GM21390 (cell line): Measurements from ENCODE around the gene IRF7.

ENCODE experiments used
- ATAC-seq: cut with Tn5 transposase; IDR thresholded peaks from one replicate; pipeline ENCODE4 v1.9.1; 2021; ENCODE audit not compliant: unreplicated experiment

IRF7 gene

DNA sequence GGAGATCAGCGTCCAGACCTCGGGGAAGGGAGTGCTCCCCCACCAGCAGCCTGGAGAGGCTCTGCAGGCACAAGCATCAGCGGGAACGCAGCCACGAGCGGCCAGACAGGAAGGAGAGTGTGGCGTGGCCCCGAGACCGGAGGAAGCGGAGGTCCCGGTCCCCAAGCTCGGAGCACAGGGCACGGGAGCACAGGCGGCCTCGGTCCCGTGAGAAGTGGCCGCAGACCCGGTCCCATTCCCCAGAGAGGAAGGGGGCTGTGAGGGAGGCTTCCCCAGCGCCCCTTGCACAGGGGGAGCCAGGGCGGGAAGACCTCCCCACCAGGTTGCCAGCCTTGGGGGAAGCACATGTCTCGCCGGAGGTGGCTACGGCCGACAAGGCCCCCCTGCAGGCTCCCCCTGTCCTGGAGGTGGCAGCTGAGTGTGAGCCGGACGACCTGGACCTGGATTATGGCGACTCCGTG, 6.9 kb downstream of the IRF7 start:
- ATAC-seq, result no peak

DNA sequence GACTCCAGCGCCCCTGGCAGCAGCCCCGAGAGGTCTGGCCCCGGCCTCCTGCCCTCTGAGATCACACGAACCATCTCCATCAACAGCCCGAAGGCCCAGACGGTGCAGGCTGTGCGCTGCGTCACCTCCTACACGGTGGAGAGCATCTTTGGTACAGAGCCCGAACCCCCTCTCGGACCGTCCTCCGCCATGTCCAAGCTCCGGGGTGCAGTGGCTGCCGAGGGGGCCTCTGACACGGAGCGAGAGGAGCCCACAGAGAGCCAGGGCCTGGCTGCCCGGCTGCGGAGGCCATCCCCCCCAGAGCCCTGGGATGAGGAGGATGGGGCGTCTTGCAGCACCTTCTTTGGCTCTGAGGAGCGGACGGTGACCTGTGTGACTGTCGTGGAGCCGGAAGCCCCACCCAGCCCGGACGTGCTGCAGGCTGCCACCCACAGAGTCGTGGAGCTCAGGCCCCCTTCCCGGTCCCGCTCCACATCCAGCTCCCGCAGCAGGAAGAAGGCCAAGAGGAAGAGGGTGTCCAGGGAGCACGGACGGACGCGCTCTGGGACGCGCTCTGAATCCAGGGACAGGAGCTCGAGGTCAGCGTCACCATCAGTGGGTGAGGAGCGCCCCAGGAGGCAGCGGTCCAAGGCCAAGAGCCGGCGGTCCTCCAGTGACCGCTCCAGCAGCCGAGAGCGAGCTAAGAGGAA, 7.6 kb downstream of the IRF7 start:
- no peak for ATAC-seq

DNA sequence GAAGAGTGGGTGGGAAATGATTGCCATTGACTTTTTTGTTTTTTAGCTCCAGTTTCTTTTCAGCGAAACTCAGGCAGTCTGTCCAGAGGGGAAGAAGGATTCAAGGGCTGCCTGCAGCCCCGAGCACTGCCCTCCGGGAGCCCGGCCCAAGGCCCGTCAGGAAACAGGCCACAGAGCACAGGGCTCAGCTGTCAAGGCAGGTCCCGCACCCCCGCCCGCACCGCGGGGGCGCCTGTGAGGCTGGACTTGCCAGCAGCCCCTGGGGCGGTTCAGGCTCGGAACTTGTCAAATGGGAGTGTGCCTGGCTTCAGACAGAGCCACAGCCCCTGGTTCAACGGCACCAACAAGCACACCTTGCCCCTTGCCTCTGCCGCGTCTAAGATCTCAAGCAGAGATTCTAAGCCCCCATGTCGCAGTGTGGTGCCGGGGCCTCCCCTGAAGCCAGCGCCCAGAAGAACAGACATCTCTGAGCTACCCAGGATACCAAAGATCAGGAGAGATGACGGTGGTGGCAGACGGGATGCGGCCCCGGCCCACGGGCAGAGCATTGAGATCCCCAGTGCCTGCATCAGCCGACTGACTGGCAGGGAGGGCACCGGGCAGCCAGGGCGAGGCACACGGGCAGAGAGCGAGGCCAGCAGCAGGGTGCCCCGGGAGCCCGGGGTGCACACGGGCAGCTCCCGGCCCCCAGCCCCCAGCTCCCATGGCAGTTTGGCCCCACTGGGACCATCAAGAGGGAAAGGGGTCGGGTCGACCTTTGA, 8.6 kb downstream of the IRF7 start:
- ATAC-seq, result no peak

DNA sequence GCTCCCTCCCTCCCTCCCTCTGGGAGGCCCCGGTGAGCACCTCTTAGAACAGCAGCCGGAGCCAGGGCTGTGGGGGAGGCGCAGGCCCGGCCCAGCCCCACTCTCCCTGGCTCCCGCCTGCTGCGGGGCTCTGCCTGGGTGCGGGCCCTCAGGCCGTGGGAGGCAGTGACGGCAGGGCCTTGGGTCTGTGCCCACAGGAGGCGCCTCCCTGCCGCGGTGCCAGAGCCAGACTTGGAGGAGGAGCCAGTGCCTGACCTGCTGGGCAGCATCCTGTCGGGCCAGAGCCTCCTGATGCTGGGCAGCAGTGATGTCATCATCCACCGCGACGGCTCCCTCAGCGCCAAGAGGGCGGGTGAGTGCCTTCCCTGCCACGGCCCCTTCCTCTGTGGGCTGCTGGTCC, 9.5 kb downstream of the IRF7 start:
- ATAC-seq, result no peak

DNA sequence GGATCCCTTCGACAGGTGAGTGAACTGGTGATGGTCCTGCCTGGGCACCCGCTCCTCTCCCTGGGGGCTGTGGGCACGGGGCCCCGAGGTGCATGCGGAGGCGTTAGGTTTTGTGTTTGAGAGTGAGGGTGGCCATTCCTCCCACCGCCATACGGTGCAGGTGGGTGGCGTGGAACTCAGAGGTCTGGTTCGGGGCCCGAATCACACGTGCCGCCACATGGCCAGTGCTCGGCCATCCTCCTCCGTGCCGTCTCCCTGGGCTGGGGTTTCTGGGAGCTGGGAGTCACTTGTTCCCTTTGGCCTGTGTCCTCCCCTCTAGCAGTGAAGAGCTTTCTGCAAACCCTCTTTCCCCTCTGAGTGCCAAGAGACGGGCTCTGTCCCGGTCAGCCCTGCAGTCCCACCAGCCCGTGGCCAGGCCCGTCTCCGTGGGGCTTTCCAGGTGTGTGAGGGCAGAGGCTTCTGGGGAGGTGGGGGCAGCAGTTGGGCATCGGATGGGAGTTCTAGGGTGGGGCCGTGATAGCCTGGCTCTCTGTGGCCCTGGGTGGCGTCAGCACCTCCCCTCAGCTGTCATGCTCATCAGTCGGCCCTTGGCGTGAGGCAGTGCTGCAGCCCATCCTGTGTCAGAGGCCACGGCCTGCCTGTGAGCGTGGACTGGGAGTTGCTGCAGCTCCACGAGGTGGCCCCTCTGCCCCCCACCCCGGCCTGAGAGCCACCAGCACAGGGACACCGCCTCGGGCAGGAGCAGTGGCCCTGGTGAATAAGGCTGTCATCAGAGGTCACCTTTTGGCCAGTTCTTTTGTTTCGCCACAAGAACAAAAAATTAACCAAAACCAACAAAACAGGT, 10.2 kb downstream of the IRF7 start:
- no peak for ATAC-seq

DNA sequence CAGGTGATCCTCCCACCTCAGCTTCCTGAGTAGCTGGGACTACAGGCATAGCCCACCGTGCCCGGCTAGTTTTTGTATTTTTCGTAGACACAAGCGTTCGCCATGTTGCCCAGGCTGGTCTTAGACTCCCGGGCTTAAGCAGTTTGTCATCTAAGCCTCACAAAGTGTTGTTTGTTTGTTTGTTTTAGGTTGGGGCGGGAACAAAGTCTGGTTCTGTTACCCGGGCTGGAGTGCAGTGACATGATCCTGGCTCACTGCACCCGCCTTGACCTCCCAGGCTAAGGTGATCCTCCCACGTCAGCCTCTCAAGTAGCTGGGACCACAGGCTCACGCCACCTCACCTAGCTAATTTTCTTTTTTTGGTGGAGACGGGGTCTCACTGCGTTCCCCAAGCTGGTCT, 12.6 kb downstream of the IRF7 start:
- ATAC-seq, result no peak

DNA sequence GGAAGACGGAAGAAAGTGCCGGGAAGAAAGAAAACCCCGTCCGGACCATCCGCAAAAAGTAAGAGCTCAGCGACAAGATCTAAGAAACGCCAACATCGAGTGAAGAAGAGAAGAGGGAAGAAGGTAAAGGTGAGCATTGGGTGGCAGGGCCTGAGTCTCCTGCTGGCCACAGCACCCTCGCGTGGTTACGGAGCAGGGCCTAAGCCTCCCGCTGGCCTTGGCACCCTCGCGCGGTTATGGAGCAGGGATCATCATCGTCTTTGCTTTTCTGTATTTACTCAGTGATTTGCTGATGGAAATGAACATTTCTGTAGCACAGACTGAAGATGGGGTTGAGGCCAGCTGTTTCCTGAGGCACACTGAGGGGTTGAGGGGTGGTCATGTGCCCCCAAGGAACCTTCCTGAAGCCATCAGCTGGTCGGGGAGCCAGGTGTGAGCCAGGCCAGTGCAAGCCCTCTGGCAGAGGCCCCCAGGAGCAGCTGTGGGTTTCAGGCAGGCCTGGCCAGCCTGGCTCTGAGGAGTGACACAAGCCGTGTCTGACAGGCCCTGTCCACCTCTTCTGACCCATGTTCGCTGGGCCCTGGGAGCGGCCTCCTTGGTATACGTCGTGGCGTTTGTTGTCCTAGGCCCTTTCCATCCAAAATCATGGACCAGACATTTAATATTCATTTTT, 14.0 kb downstream of the IRF7 start:
- ATAC-seq, result no peak

DNA sequence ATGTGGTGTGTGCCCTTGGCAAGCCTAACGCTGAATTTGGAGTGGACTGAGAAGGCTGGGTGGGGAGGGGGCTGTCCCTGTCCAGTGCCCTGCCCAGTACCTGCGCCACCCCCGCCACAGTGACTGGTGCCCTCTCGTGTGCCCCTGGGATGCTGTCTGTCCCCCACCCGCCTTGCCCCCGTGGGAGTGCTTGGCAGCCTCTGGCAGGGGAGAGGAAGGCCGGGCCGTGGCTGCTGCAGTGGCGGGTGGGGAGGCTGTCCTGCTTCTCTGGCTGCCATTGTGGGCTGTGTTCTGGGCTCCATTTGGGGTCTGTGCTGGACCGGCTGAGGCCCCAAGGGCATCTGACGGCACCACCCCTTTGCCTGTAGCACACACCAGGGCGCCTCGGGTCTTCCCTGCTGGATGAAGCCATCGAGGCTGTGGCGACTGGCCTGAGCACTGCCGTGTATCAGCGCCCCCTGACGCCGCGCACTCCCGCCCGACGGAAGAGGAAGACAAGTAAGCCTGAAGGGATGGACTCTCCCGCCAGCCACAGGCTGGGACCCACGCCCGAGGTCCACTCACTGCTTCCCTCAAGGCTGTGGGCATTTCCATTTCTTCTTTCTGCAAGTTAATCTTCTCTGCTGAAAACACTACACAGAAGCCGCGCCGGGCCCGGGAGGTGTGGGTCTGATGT, 17.6 kb downstream of the IRF7 start:
- no peak for ATAC-seq

DNA sequence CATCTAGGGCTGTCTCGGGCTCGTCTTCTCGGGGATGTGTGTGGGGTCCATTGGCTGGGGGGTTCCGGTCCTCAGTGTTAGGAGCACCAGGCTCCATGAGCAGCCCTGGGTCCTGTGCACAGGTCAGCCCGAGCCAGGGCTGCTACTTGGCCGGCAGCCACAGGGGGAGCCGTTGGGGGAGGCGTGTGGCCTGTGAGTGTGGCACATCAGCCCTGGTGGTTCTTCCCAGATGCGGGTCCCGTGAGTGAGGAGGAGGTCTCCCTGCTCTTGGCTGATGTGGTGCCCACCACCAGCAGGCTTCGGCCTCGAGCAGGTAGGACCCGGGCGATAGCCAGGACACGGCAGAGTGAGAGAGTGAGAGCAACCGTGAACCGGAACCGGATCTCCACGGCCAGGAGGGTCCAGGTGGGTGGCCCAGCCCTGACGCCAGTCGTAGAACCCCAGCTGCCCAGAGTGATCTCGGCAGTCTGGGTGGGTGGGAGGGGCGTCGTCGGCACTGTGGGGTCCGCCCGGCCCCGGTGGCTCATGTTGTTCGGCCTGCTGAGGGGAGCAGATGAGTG, 18.5 kb downstream of the IRF7 start:
- ATAC-seq, result no peak

DNA sequence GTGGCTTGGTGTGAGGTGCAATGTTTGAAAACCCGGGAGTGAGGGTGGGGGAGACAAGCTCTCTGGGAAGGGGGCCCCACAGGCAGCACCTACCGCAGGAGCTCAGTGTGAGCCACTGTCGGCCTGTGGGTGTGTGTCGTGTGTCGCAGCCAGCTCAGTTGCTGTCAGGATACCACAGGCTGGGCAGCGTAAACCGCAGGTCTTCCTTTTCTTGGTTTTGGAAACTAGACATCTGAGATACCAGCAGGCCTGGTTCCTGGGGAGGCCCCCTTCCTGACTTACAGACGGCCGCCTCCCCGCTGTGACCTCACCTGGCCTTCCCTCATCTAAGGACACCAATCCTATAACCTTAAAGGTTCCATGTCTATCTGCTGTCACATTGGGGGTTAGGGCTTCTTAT, 19.4 kb downstream of the IRF7 start:
- ATAC-seq, result no peak

DNA sequence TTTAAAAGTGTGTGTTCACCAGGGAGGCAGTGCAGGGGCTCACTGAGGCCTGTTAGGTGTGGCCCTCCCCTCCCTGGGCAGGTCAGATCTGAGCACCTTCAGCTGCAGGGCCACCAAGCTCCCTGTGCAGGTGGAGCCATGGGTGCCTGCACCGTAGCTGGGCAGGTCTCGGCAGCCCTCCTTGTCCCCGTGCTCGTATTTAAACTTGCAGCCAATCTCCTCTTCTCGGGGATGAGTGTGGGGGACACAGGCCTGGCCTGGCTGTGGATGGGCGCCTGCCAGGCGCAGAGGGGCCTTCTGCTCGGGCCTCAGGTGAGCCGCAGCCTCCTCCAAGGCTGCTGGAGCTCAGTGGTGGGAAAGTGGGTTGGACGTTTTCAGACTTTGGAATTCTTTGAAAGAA, 20.4 kb downstream of the IRF7 start:
- no peak for ATAC-seq

DNA sequence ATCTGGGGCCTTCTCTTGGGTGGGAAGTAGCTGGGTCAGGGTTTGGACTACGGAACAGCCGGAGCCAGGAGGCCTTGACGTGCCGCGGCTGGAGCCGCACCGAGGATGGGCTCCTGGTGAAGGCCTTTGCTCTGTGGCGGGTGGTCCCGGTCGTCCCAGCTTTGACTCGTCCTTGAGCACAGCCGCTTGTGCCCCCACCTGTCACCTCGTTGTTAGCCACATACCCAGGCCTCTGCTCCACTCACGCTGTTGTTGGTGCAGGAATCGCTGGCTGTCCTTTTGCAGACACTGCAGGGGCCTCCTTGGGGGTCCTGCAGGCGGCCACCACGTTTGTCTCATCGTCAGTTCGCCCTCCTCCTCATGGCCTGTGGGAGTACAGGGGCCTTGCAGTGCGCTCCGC, 22.4 kb downstream of the IRF7 start:
- ATAC-seq, result no peak

DNA sequence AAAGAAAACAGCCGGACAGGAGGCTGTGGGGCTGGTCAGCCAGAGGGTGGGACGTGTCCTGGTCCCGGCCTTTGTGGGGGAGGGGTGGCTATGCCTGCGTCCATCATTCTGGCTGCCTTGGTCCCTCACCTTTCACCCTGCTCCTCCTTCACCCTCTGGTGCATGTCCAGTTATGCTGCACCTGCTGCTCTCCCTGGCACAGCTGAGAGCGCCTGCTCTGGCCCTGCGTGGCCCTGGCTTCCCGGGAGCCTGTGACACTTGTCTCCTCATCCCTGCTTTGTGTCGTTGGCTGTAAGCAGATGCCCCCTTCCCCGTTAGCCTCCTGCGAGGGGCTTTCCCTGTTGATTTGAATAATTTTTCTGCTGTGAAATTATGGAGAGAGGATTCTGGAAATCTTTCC, 22.8 kb downstream of the IRF7 start:
- ATAC-seq, result no peak

DNA sequence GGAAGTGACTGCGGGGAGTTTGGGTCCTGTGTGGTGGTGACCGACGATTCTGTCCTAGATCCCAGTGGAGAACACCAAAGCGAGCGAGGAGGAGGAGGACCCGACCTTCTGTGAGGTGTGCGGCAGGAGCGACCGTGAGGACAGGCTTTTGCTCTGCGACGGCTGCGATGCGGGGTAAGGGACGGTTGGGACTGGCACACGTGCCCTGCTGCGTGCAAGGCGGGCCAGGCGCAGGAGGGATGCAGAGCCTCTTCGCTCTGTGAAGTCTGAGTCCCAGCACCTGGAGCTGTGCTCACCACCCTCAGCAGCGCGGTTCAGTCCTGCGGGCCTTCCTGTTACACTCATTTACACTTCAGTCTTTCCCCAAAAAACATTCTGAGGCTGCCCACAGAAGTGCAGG, 23.2 kb downstream of the IRF7 start:
- no peak for ATAC-seq

DNA sequence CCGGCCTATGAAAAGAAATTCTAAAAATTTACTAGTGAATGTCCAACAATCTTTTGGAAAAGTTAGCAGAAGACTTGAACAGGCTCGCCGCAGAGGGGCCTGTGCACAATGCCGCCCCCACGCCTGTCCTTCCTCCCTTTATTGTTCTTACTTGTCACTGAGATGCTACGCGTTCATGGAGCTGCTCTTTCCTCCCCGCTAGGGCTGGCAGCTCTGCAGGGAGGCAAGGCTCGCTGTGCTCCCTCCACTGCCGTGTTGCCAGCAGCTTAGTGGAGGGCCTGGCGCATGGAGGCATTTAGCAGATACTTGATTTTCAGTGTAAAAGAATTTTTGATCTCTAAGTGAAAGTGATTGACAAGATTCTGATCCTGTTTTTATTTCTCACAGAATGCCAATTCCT, 24.8 kb downstream of the IRF7 start:
- ATAC-seq, result no peak

DNA sequence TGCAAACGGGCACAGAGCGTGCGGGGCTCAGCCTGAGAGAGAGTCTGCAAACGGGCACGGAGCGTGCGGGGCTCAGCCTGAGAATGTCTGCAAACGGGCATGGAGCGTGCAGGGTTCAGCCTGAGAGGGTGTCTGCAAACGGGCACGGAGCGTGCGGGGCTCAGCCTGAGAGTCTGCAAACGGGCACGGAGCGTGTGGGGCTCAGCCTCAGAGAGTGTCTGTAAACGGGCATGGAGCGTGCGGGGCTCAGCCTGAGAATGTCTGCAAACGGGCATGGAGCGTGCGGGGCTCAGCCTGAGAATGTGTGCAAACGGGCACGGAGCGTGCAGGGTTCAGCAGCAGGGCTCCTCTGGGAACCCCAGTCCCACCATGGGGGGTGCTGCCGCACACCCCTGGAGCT, 26.0 kb downstream of the IRF7 start:
- ATAC-seq, result no peak

DNA sequence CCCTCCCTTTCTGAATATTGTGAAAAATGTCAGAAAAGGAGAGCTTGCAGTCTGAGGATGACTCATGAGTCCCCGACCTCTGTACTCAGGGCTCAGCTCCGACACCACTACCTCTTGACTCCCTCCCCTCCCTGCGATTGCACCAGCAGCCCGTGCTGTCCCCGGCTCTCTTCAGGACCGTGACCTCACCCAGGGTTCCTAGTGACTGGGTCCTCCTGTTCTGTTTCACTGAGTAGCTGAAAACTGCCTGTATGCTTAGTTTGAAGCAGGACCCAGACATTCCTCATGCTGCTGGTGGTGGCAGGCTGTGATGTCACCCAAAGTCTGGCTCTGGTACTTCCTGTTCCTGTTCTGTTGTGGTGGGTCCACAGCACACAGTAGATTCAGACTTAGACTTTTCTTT, 27.8 kb downstream of the IRF7 start:
- no peak for ATAC-seq

DNA sequence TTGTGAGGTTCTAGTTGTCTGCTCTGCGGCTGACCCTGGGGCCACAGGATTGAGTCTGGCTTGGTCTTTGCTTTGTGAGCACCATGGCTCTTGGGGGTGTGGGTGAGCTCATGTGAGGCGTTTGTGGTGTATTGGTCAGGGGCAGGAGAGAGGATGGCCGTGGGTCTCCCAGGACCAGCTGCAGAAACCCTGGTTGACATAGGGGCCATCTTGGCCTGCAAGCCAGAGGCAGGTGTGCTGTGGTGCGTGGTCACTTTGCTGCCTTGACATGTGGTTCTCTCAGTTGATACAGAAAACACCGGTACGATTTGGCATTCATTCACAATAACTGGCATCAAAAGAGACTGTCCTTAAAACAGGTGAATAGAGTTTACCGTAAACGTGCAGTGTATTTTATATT, 28.2 kb downstream of the IRF7 start:
- ATAC-seq, result no peak

DNA sequence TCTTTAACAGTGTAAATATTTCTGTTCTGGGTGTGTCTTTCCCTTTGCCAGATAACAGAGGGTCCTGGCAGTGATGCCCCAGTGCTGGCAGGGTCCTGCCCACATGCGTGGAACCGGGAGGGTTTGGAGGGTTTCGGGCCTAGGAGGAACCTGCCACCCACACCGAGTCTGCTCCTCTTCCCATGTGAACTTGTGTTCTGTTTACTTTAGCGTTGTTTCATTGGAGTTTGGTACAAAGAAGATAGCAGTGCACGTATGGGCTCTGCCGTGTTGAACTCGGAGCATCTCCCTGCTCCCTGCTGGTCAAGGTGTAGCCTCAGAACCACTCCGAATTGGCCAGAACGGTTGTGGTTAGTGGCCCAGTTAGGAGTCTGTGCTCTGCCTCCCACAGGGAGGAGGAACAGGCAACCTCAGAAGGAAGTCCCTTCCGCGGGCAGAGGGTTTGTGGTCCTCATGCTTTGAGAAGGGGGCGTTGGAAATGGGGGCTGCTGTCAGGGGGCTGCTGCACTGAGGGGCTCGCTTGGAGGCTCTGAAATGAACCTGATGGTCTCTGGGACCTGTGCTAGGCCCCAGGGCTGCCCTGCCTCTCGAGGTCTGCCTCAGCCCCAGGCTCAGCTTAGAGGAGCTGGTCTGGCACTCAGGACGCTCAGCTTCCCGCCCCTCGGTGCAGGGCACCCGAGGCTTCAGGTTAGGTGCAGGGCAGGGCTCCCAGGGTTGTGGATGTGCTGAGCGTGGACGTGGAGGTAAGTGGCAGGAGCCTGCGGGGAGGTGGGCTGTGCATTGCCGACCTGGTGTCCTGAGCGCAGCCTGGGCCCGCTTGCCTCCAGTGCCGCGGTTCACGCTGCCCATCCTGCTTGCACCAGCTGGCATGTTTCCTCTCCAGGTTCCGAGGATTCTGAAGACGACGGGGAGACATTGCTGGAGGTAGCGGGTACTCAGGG, 29.1 kb downstream of the IRF7 start:
- no peak for ATAC-seq
